Measurements from ENCODE around the gene AARSD1.

- no peak for TF ChIP-seq CTCF (IDR thresholded peaks at IDR 0.05)
- no peak for TF ChIP-seq POLR2AphosphoS5 (IDR thresholded peaks at IDR 0.05)
Measured at GRCh38 chr17:42906772-42907446, 57.3 kb downstream of the AARSD1 start.

Measured in upper lobe of left lung (tissue), 4 donors.